Prostate gland (tissue), 2 donors: ENCODE measurements around the gene CENPK. TPM values are rescaled to one million over a fixed set of nuclear protein-coding genes. Genes with fewer than 3 reads are reported as not detected.
"Not testable (repeated sequence)": the region's sequence is repeated elsewhere in the genome, so short reads cannot be mapped to it uniquely, and the experiment has no call there.

ENCODE experiments used
- DNase-seq: peaks from one replicate; pipeline ENCODE4 v3.0.0-alpha.2; 2019; ENCODE audit warnings: low spot score
- H3K27ac ChIP-seq, 2 donors: fragments of 200-600 bp; sonication (generic); 2 replicates each; pipeline ENCODE4 v1.5.1; 2017 to 2019
- H3K27me3 ChIP-seq: fragments of 200-600 bp; sonication (generic); replicated peaks from 2 replicates; pipeline ENCODE4 v1.5.1; 2019; ENCODE audit not compliant: insufficient read depth
- H3K36me3 ChIP-seq, 2 donors: fragments of 200-600 bp; sonication (generic); 1 replicate in 1 of 2; 2 replicates in 1 of 2; pipeline versions ENCODE4 v1.5.1 to v1.8.1; 2017 to 2019
- H3K4me1 ChIP-seq: fragments of 200-600 bp; sonication (generic); replicated peaks from 2 replicates; pipeline ENCODE4 v1.5.1; 2019
- H3K4me3 ChIP-seq, 2 donors: fragments of 200-600 bp; sonication (generic); 2 replicates each; pipeline ENCODE4 v1.5.1; 2017 to 2019
- H3K9me3 ChIP-seq: fragments of 200-600 bp; sonication (generic); 2 replicates; pipeline ENCODE4 v1.5.1; 2017
- CTCF ChIP-seq, 4 experiments: fragments of 200-600 bp in 2 of 4; fragments of 450-650 bp in 2 of 4; sonication (generic) in 2 of 4; IDR thresholded peaks; 1 replicate in 3 of 4; 2 replicates in 1 of 4; pipeline ENCODE4 v1.5.1; 2016 to 2019; ENCODE audit warnings: antibody characterized with exemption in 4 of 4, mild to moderate bottlenecking in 2 of 4, moderate library complexity in 2 of 4
- POLR2A ChIP-seq: fragments of 450-650 bp; IDR thresholded peaks from one replicate; pipeline ENCODE4 v1.6.1; 2016; ENCODE audit warnings: antibody characterized with exemption, mild to moderate bottlenecking
- POLR2AphosphoS5 ChIP-seq: sonication (generic); formaldehyde crosslinking; IDR thresholded peaks from one replicate; pipeline ENCODE4 v1.6.1; 2017; ENCODE audit warnings: antibody characterized with exemption
- WGBS: methylation state at CpG from one replicate; pipeline ENCODE4 v1.1.5; 2018; 5-methylcytosine and 5-hydroxymethylcytosine counted together
- intact Hi-C: fragments of 100-400 bp; cut with DNase I; formaldehyde crosslinking; loops from one replicate; pipeline ENCODE4 v1.14.2; 2022
- total RNA-seq, 2 donors: library from RNA; depleted of rRNA; stranded (reverse); fragments of >200 nt; gene quantifications; one replicate each; pipeline ENCODE4 v1.1.0, GENCODE V29; 2016

The CENPK gene
- total RNA-seq, 2 donors from 2014 or later = 2.1 to 4.9 TPM

- Histone ChIP-seq H3K27me3 (no peaks in the 10 kb centered on the region), H3K4me1 (no peaks in the 10 kb centered on the region), H3K27ac (no peak overlapping the region), H3K36me3 (no peaks in the 10 kb centered on the region), H3K4me3 (no peak overlapping the region), H3K9me3 (no peaks in the 10 kb centered on the region)
- DNase-seq = no peak
- intact Hi-C loops = no loop called here
- WGBS = 67% methylated on average over 6 of the region's 6 CpGs
- TF ChIP-seq POLR2AphosphoS5 (no peak), POLR2A (no peak), CTCF (IDR thresholded peaks at IDR 0.05) (no peak)
Measured at GRCh38 chr5:65512170-65512937, 50.6 kb downstream of the CENPK start.

GRCh38 chr5:65508978-65509377, 54.0 kb downstream of the CENPK start:
- no peaks in the 10 kb centered on the region for H3K36me3 ChIP-seq
- no peak for TF ChIP-seq POLR2A
- TF ChIP-seq CTCF (IDR thresholded peaks at IDR 0.05) = no peak
- no peak for TF ChIP-seq POLR2AphosphoS5
- no peaks in the 10 kb centered on the region for H3K27me3 ChIP-seq
- WGBS = 91% methylated on average over 2 of the region's 2 CpGs
- DNase-seq = no peak
- no peak overlapping the region for H3K4me3 ChIP-seq
- no peaks in the 10 kb centered on the region for H3K9me3 ChIP-seq
- no peak overlapping the region for H3K27ac ChIP-seq
- no peaks in the 10 kb centered on the region for H3K4me1 ChIP-seq
- intact Hi-C loops = no loop called here

- Histone ChIP-seq H3K4me3 (no peak overlapping the region), H3K36me3 (no peaks in the 10 kb centered on the region), H3K27me3 (no peaks in the 10 kb centered on the region), H3K4me1 (no peaks in the 10 kb centered on the region), H3K9me3 (no peaks in the 10 kb centered on the region), H3K27ac (no peak overlapping the region)
- WGBS = 75% methylated on average over 3 of the region's 3 CpGs
- intact Hi-C loops = no loop called here
- no peak for DNase-seq
- TF ChIP-seq CTCF (IDR thresholded peaks at IDR 0.05) (no peak), POLR2AphosphoS5 (no peak), POLR2A (no peak)
Measured at GRCh38 chr5:65506961-65507360, 56.0 kb downstream of the CENPK start.

GRCh38 chr5:65489119-65489518, 73.8 kb downstream of the CENPK start:
- no peak for DNase-seq
- H3K4me1 ChIP-seq = no peaks in the 10 kb centered on the region
- H3K27me3 ChIP-seq = no peaks in the 10 kb centered on the region
- intact Hi-C loops = no loop called here
- 95% methylated on average over 4 of the region's 4 CpGs for WGBS
- no peaks in the 10 kb centered on the region for H3K36me3 ChIP-seq
- no peak overlapping the region for H3K27ac ChIP-seq
- no peak for TF ChIP-seq CTCF (IDR thresholded peaks at IDR 0.05)
- no peaks in the 10 kb centered on the region for H3K9me3 ChIP-seq
- no peak overlapping the region for H3K4me3 ChIP-seq

GRCh38 chr5:65488038-65488687, 74.8 kb downstream of the CENPK start:
- H3K36me3 ChIP-seq, H3K27me3 ChIP-seq, intact Hi-C loops, H3K27ac ChIP-seq, DNase-seq, H3K9me3 ChIP-seq, H3K4me3 ChIP-seq, H3K4me1 ChIP-seq: not testable (repeated sequence)
- WGBS = 90% methylated on average over 7 of the region's 7 CpGs

- H3K4me1 ChIP-seq, H3K36me3 ChIP-seq, DNase-seq, H3K27me3 ChIP-seq, H3K27ac ChIP-seq, intact Hi-C loops, H3K4me3 ChIP-seq, H3K9me3 ChIP-seq: not testable (repeated sequence)
- WGBS = 88% methylated on average over 2 of the region's 2 CpGs
Measured at GRCh38 chr5:65486803-65487202, 76.2 kb downstream of the CENPK start.
